Pancreas (tissue), 10 donors: ENCODE measurements around the gene CRADD. TPM values are rescaled to one million over a fixed set of nuclear protein-coding genes. Genes with fewer than 3 reads are reported as not detected.

Experiments
- ATAC-seq, 4 donors: fragments of 200-7000 bp; cut with Tn5 transposase; one replicate each; pipeline versions ENCODE4 v1.8.0 to v1.9.1; 2020; ENCODE audit warnings: mild to moderate bottlenecking in 4 of 4, moderate library complexity in 4 of 4
- DNase-seq, 6 donors: peaks; one replicate each; pipeline ENCODE4 v3.0.0-alpha.2; 2020
- FAIRE-seq: peaks from 2 replicates; lab custom pipeline; 2012; peaks lifted over from hg19 to GRCh38; lab: Jason Lieb, UNC
- H3K27ac ChIP-seq, 4 donors: fragments of 200-600 bp; sonication (generic); 1 replicate in 3 of 4; 2 replicates in 1 of 4; pipeline versions ENCODE4 v1.5.0 to v1.8.0; 2020
- H3K27me3 ChIP-seq, 4 donors: fragments of 200-600 bp; one replicate each; pipeline ENCODE4 v1.8.0; 2021
- H3K36me3 ChIP-seq, 3 donors: fragments of 200-600 bp; sonication (generic) in 1 of 3; one replicate each; pipeline versions ENCODE4 v1.5.0 to v1.8.0; 2020 to 2021
- H3K4me1 ChIP-seq, 3 donors: fragments of 200-600 bp; one replicate each; pipeline ENCODE4 v1.8.0; 2021
- H3K4me3 ChIP-seq, 4 donors: fragments of 200-600 bp; sonication (generic) in 2 of 4; one replicate each; pipeline versions ENCODE4 v1.5.0 to v1.8.0; 2020 to 2021
- H3K9me3 ChIP-seq, 4 donors: fragments of 200-600 bp; one replicate each; pipeline ENCODE4 v1.8.0; 2021
- CTCF ChIP-seq, 4 donors: fragments of 200-600 bp; sonication (generic) in 3 of 4; IDR thresholded peaks; one replicate each; pipeline versions ENCODE4 v1.5.0 to v1.8.0; 2021; ENCODE audit warnings: antibody characterized with exemption in 4 of 4
- WGBS, 2 donors: extraction: QIAGEN DNeasy Blood & Tissue Kit; methylation state at CpG; one replicate each; pipeline ENCODE4 v1.1.7; 2013; 5-methylcytosine and 5-hydroxymethylcytosine counted together
- intact Hi-C, 3 donors: fragments of 100-400 bp; cut with DNase I; formaldehyde crosslinking; loops; one replicate each; pipeline versions ENCODE4 v1.11.1 to v1.14.2; 2022
- polyA plus RNA-seq, 2 donors: library from polyadenylated mRNA; stranded (reverse); fragments of 200-250 nt; gene quantifications; one replicate each; pipeline ENCODE4 v1.2.3, GENCODE V29; 2013
- total RNA-seq, 6 donors: library from RNA; stranded (reverse); fragmentation: NEBNext Ultra II Directional in 4 of 6; extraction: Animal tissue kit (Norgen Biotek cat#: 25700) in 4 of 6; gene quantifications; one replicate each; pipeline versions ENCODE4 v1.2.1 to v1.2.4, GENCODE V29; 2021 to 2023
- donor health status: healthy with polysubstance abuse.
- donor health status: DM: no; HTN: no; CAD: no; lungs with moderate emphysema.
- donor health status: DM: no; HTN: no; CAD: no.
- donor health status: control.
- donor health status: control.
- donor health status: Bipolar disorder and iron deficiency.
- donor health status: DM: yes; HTN: yes; CAD: no.
- donor health status: DM: no; HTN: no; CAD: no.
- donor health status: DM: no; HTN: no; CAD: no.
- donor health status: DM: yes; HTN: yes; CAD: no.

Gene CRADD
- total and polyA plus RNA-seq, 8 donors = 5.3 to 12.3 (median 9.2) TPM

- TF ChIP-seq CTCF (IDR thresholded peaks at IDR 0.05) = no peak
- no peak for DNase-seq
- ATAC-seq = no peak
- Histone ChIP-seq H3K4me3 (no peak overlapping the region), H3K27me3 (no peaks in the 10 kb centered on the region), H3K4me1 (no peaks in the 10 kb centered on the region), H3K27ac (no peak overlapping the region), H3K36me3 (no peaks in the 10 kb centered on the region), H3K9me3 (no peaks in the 10 kb centered on the region)
- intact Hi-C loops = no loop called here
- no peak for FAIRE-seq
- 93 to 97% methylated on average over 1 of the region's 1 CpG for WGBS, 2 donors
These were observed 219.3 kb downstream of the CRADD start for GRCh38 chr12:93896427-93896826.

GRCh38 chr12:93896952-93897351 lies 219.8 kb downstream of the CRADD start:
- no peak overlapping the region for H3K4me3 ChIP-seq
- ATAC-seq (no peak), FAIRE-seq (no peak), DNase-seq (no peak)
- H3K4me1 ChIP-seq = no peaks in the 10 kb centered on the region
- intact Hi-C loops = no loop called here
- H3K27me3 ChIP-seq = no peaks in the 10 kb centered on the region
- WGBS, 2 donors = 83 to 88% methylated on average over 6 of the region's 6 CpGs
- TF ChIP-seq CTCF (IDR thresholded peaks at IDR 0.05) = no peak
- no peaks in the 10 kb centered on the region for H3K36me3 ChIP-seq
- H3K27ac ChIP-seq = no peak overlapping the region
- no peaks in the 10 kb centered on the region for H3K9me3 ChIP-seq

GRCh38 chr12:93901739-93902138 lies 224.6 kb downstream of the CRADD start:
- intact Hi-C loops = no loop called here
- WGBS, 2 donors = 83 to 92% methylated on average over 3 of the region's 3 CpGs
- H3K9me3 ChIP-seq = no peaks in the 10 kb centered on the region
- FAIRE-seq (no peak), DNase-seq (no peak), ATAC-seq (no peak)
- H3K27ac ChIP-seq = no peak overlapping the region
- no peak for TF ChIP-seq CTCF (IDR thresholded peaks at IDR 0.05)
- no peaks in the 10 kb centered on the region for H3K27me3 ChIP-seq
- H3K4me3 ChIP-seq = no peak overlapping the region
- H3K4me1 ChIP-seq = no peaks in the 10 kb centered on the region
- H3K36me3 ChIP-seq = no peaks in the 10 kb centered on the region

- intact Hi-C loops = no loop called here
- DNase-seq (no peak), ATAC-seq (no peak), FAIRE-seq (no peak)
- 80 to 94% methylated on average over 4 of the region's 4 CpGs for WGBS, 2 donors
- H3K4me3 ChIP-seq = no peak overlapping the region
- no peak for TF ChIP-seq CTCF (IDR thresholded peaks at IDR 0.05)
- no peaks in the 10 kb centered on the region for H3K27me3 ChIP-seq
- H3K27ac ChIP-seq = no peak overlapping the region
- H3K36me3 ChIP-seq = no peaks in the 10 kb centered on the region
- no peaks in the 10 kb centered on the region for H3K9me3 ChIP-seq
- no peaks in the 10 kb centered on the region for H3K4me1 ChIP-seq
These were observed 225.0 kb downstream of the CRADD start for GRCh38 chr12:93902192-93902591.

- no peak for FAIRE-seq
- 77 to 82% methylated on average over 5 of the region's 5 CpGs for WGBS, 2 donors
- ATAC-seq = no peak
- TF ChIP-seq CTCF (IDR thresholded peaks at IDR 0.05) = no peak
- Histone ChIP-seq H3K4me1 (no peaks in the 10 kb centered on the region), H3K4me3 (no peak overlapping the region), H3K36me3 (no peaks in the 10 kb centered on the region), H3K9me3 (no peaks in the 10 kb centered on the region), H3K27ac (no peak overlapping the region), H3K27me3 (no peaks in the 10 kb centered on the region)
- intact Hi-C loops = no loop called here
- DNase-seq = no peak
These were observed 225.8 kb downstream of the CRADD start for GRCh38 chr12:93902736-93903562.
